SW480 (cell line): ENCODE results near the gene ATR.

Experiments used
- DNase-seq: peaks from one replicate; pipeline ENCODE4 v3.0.0-alpha.2; 2016; ENCODE audit warnings: low spot score

The ATR gene

GRCh38 chr3:142523921-142524566 lies 54.5 kb downstream of the ATR start:
- no peak for DNase-seq

GRCh38 chr3:142509079-142509478 lies 69.5 kb downstream of the ATR start:
- DNase-seq: no peak

- DNase-seq: no peak
Observed at GRCh38 chr3:142507241-142507640, 71.3 kb downstream of the ATR start.

- DNase-seq: no peak
Observed at GRCh38 chr3:142502187-142502985, 76.1 kb downstream of the ATR start.

GRCh38 chr3:142501004-142501926 lies 77.3 kb downstream of the ATR start:
- DNase-seq: no peak

GRCh38 chr3:142500211-142500610 lies 78.3 kb downstream of the ATR start:
- DNase-seq: no peak

DNA sequence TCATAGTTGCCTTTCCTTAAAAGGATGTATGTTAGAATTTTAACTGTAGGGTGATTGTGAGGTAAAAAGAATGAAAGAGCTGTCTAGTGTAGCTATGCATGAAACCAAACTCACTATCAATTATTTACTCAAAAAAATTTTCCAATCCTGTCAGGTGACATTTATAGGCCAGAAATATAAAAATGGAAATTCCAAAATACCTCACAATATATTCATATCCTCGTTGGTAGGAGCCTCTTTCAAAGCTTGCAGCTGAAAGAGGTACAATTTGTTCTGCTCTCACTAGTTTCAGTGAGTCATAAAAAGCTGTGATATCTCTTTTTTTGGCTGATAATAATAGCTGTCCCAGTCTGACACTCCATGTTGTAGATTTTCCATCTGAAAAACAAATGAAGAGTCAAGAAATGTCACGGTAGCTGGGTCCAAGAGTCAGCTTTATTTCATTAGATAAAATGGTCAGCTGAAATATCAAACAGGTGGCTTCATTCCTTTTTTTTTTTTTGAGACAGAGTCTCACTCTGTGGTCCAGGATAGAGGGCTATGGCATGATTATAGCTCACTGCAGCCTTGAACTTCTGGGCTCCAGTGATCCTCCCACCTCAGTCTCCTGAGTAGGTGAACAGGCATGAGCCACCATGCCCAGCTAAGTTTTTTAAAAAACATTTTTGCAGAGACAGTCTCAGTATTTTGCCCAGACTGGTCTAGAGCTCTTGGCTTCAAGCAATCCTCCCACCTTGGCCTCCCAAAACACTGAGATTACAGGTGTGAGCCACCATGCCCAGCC lies 79.9 kb downstream of the ATR start:
- DNase-seq: no peak

DNA sequence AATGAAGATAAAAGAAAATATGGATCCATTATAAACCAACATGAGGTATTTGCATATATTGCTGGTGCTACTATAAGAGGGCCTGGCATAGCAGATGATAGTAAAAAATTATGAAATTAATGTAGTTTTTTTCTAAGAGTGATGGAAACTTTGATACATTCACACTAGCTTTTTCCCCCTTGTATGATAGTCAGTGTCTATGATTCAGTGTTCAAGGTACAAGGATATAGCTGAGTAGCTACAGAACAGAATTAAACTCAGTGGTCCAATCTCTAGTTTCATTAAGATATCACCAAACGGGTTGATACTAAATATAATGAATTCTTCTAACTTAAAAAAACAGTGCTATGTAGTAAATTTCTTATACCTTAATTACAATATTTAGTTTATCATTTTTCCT lies 80.8 kb downstream of the ATR start:
- DNase-seq: no peak

DNA sequence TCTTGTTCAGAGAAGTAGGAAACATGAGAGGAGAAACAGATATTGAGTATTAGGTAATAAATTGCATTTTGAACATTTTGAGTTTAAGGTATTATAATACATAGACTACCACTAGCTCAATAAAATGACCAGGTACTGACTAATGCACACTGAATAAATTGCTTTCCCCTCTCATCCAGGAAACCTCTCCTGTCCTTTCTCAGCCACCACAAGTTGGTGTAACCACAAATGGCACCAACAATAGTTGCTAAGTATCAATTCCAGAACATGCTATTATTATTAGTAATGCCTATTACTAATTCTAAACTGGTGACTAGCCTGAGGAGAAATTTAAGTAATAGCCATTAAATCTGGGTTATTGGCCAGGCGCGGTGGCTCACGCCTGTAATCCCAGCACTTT lies 83.4 kb downstream of the ATR start:
- no peak for DNase-seq

GRCh38 chr3:142492184-142492583 lies 86.3 kb downstream of the ATR start:
- no peak for DNase-seq

DNA sequence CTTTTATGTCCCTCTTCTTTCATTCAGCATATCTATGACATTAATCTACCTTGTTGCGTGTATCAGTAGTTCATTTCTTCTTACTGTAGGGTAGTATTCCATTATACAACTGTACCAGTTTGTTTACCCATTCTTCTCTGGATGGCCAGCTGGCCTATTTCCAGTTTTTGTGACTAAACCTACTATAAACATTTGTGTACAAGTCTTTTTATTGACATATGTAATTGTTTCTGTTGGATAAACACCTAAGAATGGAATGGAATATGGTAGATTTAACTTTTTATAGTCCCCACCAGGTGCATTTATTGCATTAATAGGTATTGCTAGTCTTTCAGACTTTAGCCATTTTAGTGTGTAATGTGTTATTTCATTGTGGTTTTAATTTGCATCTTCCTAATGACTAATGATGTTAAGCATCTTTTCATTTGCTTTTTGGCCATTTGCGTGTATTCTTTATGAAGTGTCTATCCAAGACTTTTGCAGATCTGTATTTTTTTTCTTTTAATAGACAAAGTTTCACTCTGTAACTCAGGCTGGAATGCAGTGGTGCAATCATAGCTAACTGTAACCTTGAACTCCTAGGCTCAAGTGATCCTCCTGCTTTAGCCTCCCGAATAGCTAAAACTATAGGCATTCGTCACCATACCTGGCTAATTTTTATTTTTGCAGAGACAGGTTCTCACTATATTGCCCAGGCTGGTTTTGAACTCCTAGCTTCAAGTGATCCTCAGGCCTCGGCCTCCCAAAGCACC lies 88.8 kb downstream of the ATR start:
- DNase-seq: no peak

GRCh38 chr3:142484912-142485435 lies 93.6 kb downstream of the ATR start:
- DNase-seq: no peak

DNA sequence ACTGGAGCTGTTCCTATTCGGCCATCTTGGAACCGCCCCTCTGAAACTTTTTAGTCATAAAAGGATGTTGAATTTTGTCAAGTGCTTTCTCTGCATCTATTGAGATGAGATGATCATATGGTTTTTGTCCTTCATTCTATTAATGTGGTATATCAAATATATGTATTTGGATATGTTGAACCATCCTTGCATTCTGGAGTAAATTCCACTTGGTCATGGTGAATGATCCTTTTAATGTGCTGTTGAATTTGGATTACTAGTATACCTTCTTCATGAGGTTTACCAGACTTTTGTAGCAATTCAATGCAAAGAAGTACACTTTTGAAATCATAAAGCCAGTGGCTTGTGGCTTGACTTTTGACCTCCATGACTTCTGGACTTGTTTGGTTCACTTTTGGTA lies 97.3 kb downstream of the ATR start:
- no peak for DNase-seq

DNA sequence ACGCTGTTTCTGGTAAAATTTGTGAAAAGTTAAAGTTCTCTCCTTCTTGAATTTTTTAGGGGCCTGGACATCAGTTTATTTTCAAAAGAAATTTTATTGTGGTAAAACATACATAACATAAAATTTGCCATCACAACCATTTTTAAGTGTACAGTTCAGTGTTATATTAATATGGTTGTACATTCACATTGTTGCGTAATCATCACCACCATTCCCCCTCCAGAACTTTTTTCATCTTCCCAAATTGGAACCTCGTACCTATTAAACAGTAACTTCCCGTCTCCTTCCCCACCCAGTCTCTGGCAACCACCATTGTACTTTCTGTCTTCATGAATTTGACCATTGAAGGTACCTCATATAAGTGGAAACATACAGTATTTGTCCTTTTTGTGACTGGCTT lies 107.7 kb downstream of the ATR start:
- no peak for DNase-seq

- no peak for DNase-seq
Observed at GRCh38 chr3:142468456-142468855, 110.1 kb downstream of the ATR start.

DNA sequence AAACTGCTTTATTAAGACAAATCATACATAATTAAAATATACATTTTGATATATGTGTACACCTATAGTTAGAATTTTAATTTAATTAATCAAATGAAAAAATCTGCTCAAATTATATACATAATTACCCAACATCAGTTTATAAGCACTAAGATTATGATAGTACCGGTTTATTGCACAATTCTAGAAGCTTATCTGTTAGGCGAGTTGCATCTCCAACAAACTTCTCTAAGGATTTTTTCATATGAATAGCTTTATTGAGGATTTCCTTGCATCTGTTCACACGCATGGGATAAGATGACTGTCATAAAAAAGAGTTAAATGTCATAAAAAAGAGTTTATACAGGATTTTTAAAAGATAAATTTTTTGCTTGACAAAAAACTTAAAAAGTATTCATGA lies 110.8 kb downstream of the ATR start:
- no peak for DNase-seq

- no peak for DNase-seq
Observed at GRCh38 chr3:142460689-142461088, 117.8 kb downstream of the ATR start.

GRCh38 chr3:142459929-142460328 lies 118.6 kb downstream of the ATR start:
- DNase-seq: no peak

GRCh38 chr3:142459096-142459495 lies 119.4 kb downstream of the ATR start:
- DNase-seq: no peak

GRCh38 chr3:142450881-142451280 lies 127.7 kb downstream of the ATR start:
- no peak for DNase-seq

- DNase-seq: no peak
Observed at GRCh38 chr3:142450189-142450588, 128.3 kb downstream of the ATR start.
